Measurements from ENCODE around the gene TPO.
A peak's percentile ranks its signal among the peaks of the same experiment; 100 is the strongest.
"Not testable (repeated sequence)": the region's sequence is repeated elsewhere in the genome, so short reads cannot be mapped to it uniquely, and the experiment has no call there.

TPO gene

DNA sequence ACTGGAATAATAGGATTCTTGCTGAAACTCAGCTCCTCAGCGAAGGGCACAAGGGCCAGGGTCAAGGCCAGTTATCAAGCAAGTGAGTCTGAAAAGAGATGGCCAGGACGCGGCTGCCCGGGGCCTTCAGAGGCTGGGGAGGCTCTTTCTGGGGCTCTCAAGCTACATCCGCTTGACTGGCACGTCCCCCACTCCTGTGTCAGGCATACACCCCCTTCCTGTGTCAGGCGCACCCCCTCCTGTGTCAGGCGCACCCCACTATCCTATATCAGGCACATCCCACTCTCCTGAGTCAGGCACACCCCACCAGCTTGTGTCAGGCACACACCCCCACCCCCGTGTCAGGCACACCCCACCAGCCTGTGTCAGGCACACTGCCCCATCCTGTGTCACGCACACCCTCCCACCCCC is 91.8 kb downstream of the TPO start:
- DNase-seq, result no peak

- DNase-seq, result peak in 1 of 4 experiments; percentile 21
These were observed 96.2 kb downstream of the TPO start for GRCh38 chr2:1509271-1510065.

GRCh38 chr2:1510176-1510575 is 96.9 kb downstream of the TPO start:
- no peak for DNase-seq

GRCh38 chr2:1511455-1511854 is 98.2 kb downstream of the TPO start:
- DNase-seq, result no peak

DNA sequence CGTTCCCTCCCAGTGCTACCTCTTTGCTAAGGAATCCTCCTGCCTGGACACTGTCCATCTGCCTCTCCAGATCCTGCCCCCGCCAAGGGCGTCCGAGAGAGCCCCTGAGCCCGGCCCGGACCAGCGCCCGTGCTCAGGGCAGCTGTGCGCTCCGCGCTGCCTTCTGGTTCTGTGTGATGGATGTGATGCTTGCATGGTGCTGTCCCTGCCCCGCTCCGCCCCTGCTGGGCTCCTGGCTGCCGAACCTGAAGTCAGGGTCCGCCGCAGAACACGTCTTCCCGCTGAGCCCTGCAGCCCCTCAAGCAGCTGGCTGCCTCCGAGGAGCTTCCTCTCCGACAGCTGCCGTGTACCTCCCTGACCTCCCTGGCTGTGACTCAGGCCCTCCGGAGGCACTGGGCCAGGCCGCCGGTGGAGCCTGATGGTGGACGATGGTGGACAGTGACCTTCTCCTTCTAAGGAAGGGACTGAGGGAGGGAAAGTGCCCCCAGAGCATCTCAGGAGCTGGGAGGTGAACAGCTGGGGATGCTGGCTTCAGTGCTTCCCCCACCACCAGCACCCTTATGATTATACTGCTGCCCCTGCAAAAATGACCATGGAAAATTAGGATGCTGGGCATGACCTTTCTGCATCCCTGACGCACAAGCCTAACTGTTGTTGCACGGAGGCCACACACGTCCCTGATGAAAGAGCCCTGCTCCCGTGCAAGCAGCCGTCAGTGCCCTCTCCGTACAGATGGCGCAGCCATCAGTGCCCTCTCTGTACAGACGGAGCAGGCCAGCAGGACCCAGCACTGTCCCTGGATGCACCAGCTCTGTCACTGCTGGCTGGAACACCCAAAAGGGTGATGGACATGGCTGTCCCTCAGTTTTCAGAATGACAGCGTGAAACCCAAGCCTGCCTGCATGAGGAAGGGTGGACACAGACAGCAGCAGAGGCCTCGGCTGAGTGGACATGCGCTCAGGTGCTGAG is 99.3 kb downstream of the TPO start:
- DNase-seq, result no peak

- no peak for DNase-seq
These were observed 101.3 kb downstream of the TPO start for GRCh38 chr2:1514391-1515072.

DNA sequence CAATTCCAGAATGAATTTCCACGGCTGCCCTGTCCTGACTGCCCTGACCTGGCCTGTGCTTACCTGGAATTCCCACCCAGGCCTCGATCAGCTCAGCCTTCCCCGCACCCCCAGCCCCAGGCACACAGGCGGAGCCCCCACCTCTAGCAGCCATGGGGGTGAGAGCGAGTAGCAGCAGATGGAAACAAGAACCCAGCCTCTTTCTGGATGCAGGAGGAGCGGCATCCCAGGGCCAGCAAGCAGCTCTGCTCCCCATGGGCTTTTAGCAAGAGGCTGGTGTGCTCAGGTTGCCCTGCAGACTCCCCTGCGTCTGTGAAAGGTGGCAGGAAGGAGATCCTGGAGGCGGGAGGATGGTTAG is 101.8 kb downstream of the TPO start:
- no peak for DNase-seq

DNA sequence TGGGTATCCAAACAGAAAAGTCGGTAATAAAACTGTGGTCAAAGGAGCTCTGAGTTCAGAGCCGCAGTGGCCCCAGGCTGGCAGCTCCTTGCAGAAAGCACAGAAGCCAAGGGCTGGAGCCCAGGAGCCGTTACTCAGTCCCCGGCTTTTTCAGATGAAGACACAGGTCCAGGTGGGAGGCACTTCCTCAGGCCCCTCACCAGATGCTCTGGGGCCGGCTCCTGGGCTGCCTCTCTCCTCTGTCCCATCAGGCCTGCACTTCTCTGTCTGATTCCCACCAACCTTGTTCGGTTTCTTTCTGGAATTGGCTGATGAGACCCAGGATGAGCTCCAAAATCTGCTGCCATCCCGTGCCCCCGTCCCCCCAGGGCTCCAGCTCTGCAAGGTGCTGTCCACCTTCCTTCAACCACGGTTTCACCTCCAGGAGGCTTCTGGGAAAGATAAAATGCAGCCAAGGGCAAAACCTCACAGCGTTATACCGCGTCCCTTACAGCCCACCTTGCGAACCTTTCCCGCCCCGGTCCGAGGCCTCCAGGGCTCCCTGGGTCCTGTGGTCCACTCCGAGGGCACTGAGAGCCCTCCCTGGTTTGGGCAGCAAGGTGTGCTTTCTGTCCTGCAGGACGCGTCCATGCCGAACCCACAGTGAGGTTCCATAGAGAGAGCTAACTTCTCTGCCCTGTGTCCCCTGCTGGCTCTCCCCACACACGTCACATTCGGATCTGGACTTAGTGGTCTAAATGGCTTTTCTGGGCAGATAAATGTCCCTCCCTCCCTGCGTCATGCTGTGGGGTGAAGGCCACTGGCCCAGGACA is 102.9 kb downstream of the TPO start:
- no peak for DNase-seq

GRCh38 chr2:1516798-1517060 is 103.5 kb downstream of the TPO start:
- DNase-seq, result no peak

- not testable (repeated sequence) for DNase-seq
These were observed 104.0 kb downstream of the TPO start for GRCh38 chr2:1517291-1517690.

DNA sequence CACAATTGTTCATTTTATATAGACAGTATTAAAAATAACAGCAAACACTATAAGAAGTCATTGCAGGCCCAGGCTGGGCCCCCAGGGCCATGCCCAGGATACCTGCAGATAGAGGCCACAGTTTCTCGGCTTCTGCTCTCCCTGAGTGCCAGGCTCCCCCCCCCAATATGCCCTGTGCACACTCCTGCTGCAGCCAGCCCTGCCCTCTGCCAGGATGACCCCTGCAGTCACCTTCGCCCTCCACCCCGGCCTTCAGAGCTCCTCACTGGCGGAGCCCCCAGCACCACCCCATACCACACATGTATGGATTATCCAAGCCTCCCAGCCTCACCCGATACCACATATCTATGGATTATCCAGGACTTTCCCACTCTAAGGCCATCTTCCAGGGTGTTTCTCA is 104.5 kb downstream of the TPO start:
- no peak for DNase-seq

DNA sequence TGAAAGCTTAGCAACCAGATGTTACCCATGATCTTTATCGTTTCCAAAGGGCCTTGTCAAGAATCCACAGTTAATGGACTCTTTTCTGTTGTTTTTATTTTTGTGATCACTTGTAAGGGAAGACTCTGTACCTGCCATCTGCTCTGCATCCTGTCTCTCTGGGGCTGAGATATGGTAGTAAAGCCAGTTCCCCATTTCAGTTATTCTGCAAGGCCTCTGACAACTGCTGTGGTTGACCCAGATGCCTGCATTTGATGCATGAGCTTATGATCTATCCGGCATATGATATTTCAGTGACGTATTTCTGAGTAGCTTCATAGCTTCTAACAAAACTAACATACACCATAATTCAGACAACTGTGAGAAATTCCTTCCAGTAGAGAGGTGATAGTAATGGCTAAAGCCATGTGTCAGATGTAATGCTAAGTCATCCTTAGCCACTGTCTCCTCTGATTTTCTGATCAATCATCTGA is 105.1 kb downstream of the TPO start:
- no peak for DNase-seq

DNA sequence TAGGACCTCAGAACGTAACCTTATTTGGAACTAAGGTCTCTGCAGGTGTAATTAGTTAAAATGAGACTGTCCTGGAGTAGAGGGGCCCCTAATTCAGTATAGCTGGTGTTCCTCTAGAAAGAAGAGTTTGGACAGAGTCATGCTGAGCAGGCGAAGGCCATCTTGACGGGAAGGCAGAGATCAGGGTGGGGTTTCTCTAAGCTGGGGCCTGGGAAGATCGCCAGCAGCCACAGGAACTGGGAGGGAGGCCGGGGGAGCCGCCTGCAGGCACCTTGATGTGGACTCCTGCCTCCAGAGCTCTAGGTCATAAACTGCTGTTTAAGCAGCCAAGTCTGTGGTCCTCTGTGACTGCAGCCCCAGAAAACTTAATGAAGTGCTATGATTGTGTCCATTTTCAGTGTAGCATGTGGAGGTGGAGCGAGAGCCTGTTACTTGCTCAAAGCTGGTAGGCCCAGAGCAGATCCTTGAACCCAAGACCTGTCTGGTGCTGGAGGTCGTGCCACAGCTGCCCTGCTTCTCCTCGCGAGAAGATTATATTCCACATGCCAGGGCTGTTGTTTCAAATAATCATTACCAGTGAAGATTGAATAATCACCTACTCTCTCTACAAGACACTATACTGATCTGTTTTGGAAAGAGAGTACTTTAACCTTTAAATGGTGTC is 105.7 kb downstream of the TPO start:
- DNase-seq, result no peak

DNA sequence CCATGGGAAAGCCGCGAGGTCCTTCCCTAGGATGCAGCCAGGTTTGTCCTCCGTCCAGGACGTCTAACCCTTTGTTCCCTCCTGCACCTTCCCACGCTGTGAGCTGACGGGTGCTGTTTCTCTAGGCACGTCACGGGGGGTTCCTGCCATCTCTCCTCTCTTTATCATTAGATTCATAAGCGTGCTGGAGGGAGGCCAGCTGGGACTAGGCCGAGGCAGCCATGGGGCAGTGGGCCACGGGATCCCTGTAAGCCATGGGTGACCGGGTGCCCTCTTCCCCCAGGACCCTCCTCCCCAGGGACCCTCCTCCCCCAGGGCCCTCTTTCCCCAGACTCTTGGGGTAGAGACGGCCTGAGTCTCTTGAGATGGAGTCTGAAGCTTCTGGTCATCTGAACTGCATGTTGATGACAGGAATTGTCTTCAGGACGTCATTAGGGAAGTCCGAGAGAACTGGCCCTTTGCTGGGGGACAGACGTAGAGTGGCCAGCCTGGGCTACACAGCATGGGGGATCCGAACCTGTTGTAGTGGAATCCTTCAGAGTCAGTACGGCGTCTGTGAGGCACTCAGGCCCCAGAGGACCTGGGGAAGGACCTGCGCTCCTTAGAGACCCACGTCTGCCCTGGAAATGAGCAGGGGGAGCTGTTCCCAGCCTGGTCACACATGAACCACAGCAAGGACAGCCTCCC is 108.1 kb downstream of the TPO start:
- no peak for DNase-seq

DNA sequence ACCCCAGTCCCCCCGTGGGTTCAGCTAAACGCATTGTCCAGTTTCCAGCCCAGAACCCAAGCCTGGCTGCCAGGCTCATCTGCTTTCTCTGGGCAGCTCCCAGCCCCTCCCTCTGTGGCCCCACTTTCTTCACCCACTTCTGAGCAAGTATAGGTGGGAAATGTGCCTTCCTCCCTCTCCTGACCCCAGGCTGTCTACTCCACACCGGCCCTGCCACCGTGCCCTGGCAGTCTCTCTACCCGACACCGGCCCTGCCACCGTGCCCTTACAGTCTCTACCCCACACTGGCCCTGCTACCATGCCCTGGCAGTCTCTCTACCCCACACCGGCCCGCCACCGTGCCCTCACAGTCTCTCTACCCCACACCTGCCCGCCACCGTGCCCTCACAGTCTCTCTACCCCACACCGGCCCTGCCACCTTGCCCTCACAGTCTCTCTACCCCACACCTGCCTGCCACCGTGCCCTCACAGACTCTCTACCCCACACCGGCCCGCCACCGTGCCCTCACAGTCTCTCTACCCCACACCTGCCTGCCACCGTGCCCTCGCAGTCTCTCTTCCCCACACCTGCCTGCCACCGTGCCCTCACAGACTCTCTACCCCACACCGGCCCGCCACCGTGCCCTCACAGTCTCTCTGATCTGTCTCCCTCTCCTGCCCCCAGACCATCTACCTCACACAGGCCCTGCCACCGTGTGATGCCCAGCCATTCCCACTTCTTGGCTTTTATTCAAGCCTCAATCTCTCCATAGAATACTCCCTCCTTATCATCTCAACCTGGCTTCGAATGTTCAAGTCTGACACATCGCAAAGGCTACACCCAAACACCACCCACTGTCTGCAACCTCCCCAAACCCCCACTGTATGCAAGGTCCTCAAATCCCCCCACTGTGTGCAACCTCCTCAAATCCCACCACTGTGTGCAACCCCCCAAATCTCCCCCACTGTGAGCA is 108.9 kb downstream of the TPO start:
- DNase-seq, result no peak

GRCh38 chr2:1527153-1527992 is 114.1 kb downstream of the TPO start:
- DNase-seq, result no peak

DNA sequence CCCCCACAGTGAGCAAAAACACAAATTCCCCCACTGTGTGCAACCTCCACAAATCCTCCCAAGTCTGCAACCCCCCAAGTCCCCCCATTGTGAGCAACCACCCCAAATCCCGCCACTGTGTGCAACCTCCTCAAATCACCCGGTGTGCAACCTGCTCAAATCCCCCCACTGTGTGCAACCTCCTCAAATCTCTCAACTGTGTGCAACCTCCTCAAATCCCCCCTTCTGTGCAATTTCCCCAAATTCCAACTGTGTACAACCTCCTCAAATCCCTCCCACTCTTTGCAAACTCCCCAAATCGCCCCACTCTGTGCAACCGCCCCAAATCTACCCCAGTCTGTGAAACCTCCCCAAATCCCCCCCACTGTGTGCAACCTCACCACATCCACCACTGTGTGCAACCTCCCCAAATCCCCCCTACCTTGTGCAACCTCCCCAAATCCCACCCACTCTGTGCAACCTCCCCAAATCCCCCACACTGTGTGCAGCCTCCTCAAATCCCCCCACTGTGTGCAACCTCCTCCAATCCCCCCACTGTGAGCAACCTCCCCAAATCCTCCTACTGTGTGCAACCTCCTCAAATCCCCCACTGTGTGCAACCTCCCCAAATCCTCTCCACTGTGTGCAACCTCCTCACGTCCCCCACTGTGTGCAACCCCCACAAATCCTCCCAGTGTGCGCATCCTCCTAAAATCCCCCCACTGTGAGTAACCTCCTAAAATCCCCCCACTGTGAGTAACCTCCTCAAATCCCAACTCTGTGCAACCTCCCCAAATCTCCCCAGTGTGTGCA is 115.2 kb downstream of the TPO start:
- no peak for DNase-seq

DNA sequence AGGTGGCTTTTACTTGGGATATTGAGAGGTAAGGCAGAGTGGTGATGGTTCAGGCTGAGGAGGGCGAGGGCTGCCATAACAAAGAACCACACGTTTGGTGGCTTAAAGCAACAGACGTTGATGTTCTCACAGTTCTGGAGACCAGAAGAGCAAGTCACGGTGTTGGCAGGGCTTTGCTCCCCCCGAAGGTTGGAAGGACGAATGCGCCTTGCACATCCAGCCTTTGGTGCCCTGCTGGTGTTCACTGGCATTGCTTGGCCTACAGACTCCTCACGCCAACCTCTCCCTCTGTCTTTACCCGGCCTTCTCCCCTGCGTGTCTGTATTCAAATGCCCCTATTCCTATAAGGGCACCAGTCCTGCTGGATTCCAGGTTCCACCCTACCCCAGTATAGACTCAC is 125.4 kb downstream of the TPO start:
- DNase-seq, result no peak

- DNase-seq, result no peak
These were observed 126.2 kb downstream of the TPO start for GRCh38 chr2:1539441-1539840.

Measured in activated naive CD4-positive, alpha-beta T cell (primary cell).